Hepatocyte (in vitro differentiated cells): ENCODE data around the gene STARD10. TPM values are rescaled to one million over a fixed set of nuclear protein-coding genes. Genes with fewer than 3 reads are reported as not detected.

Experiments
- DNase-seq: peaks from one replicate; pipeline ENCODE4 v3.0.0-alpha.2; 2016; ENCODE audit warnings: low spot score
- H2AFZ ChIP-seq: fragments of 200-600 bp; sonication (generic); 2 replicates; pipeline ENCODE4 v1.6.0; 2016; ENCODE audit warnings: antibody characterized with exemption, mild to moderate bottlenecking
- H3K27ac ChIP-seq: fragments of 200-600 bp; sonication (generic); 2 replicates; pipeline ENCODE4 v1.5.1; 2016; ENCODE audit warnings: mild to moderate bottlenecking
- H3K27me3 ChIP-seq: fragments of 200-600 bp; sonication (generic); 2 replicates; pipeline ENCODE4 v1.6.1; 2016
- H3K36me3 ChIP-seq: fragments of 200-600 bp; sonication (generic); replicated peaks from 2 replicates; pipeline ENCODE4 v1.5.1; 2016; ENCODE audit warnings: low read depth; ENCODE audit not compliant: insufficient read depth
- H3K4me1 ChIP-seq: fragments of 200-600 bp; sonication (generic); 2 replicates; pipeline ENCODE4 v1.5.1; 2016; ENCODE audit warnings: mild to moderate bottlenecking, moderate library complexity; ENCODE audit not compliant: insufficient read depth
- H3K4me2 ChIP-seq: fragments of 200-600 bp; sonication (generic); 2 replicates; pipeline ENCODE4 v1.6.0; 2016
- H3K4me3 ChIP-seq: fragments of 200-600 bp; sonication (generic); 2 replicates; pipeline ENCODE4 v1.5.1; 2016; ENCODE audit warnings: mild to moderate bottlenecking
- H3K79me2 ChIP-seq: fragments of 200-600 bp; sonication (generic); 2 replicates; pipeline ENCODE4 v1.6.0; 2017; ENCODE audit warnings: mild to moderate bottlenecking
- H3K9me2 ChIP-seq: fragments of 200-600 bp; sonication (generic); replicated peaks from 2 replicates; pipeline ENCODE4 v1.6.0; 2017; ENCODE audit warnings: mild to moderate bottlenecking; ENCODE audit not compliant: insufficient read depth
- H3K9me3 ChIP-seq: fragments of 200-600 bp; sonication (generic); 2 replicates; pipeline ENCODE4 v1.5.1; 2016; ENCODE audit warnings: low read depth, mild to moderate bottlenecking
- H4K20me1 ChIP-seq: fragments of 200-600 bp; sonication (generic); 2 replicates; pipeline ENCODE4 v1.6.0; 2016; ENCODE audit warnings: mild to moderate bottlenecking; ENCODE audit not compliant: insufficient read depth, poor library complexity, severe bottlenecking
- CTCF ChIP-seq: fragments of 200-600 bp; sonication (generic); IDR thresholded peaks from 2 replicates; pipeline ENCODE4 v1.5.1; 2016; ENCODE audit warnings: antibody characterized with exemption, mild to moderate bottlenecking; ENCODE audit not compliant: poor library complexity
- EZH2 ChIP-seq: fragments of 200-600 bp; sonication (generic); IDR thresholded peaks from 2 replicates; pipeline ENCODE4 v1.6.1; 2016; ENCODE audit warnings: antibody characterized with exemption, mild to moderate bottlenecking, borderline replicate concordance
- EZH2phosphoT487 ChIP-seq: fragments of 200-600 bp; sonication (generic); IDR thresholded peaks from one replicate; pipeline ENCODE4 v1.6.1; 2018; ENCODE audit warnings: antibody characterized with exemption, mild to moderate bottlenecking, low read depth, moderate library complexity; ENCODE audit not compliant: unreplicated experiment, severe bottlenecking
- WGBS: methylation state at CpG from one replicate; pipeline ENCODE4 v1.1.6; 2016; ENCODE audit warnings: low lambda C conversion rate; ENCODE audit errors: missing lambda C conversion rate; 5-methylcytosine and 5-hydroxymethylcytosine counted together
- polyA plus RNA-seq: library from polyadenylated mRNA; unstranded; fragments of >200 nt; fragmentation: Nextera tagmentation; extraction: Ambion mirVana; gene quantifications from 2 replicates; pipeline ENCODE4 v1.2.1, GENCODE V29; 2016
- total RNA-seq: library from RNA; depleted of rRNA; stranded (reverse); fragments of >200 nt; gene quantifications from 2 replicates; pipeline ENCODE4 v1.2.3, GENCODE V29; 2014

The STARD10 gene
- total and polyA plus RNA-seq, 2 experiments from 2014 or later = 290 to 686 TPM

- no peak for TF ChIP-seq EZH2phosphoT487
- no peak for TF ChIP-seq CTCF
- TF ChIP-seq EZH2 = no peak
- no peak overlapping the region for H3K4me2 ChIP-seq
- H3K9me2 ChIP-seq = no peaks in the 10 kb centered on the region
- peaks cover 23% of the 10 kb centered on the region for H3K4me1 ChIP-seq
- H2AFZ ChIP-seq = no peak overlapping the region
- no peaks in the 10 kb centered on the region for H3K27me3 ChIP-seq
- WGBS = 58% methylated on average over 7 of the region's 7 CpGs
- H3K79me2 ChIP-seq = peaks cover 69% of the 10 kb centered on the region
- H3K36me3 ChIP-seq = no peaks in the 10 kb centered on the region
- H3K27ac ChIP-seq = no peak overlapping the region
- H4K20me1 ChIP-seq = peaks cover 47% of the 10 kb centered on the region
- H3K9me3 ChIP-seq = no peaks in the 10 kb centered on the region
- H3K4me3 ChIP-seq = no peak overlapping the region
- no peak for DNase-seq
These were observed 77.6 kb downstream of the STARD10 start for GRCh38 chr11:72716290-72716689.

GRCh38 chr11:72712841-72713240 lies 81.0 kb downstream of the STARD10 start:
- H3K9me3 ChIP-seq = no peaks in the 10 kb centered on the region
- 62% methylated on average over 10 of the region's 10 CpGs for WGBS
- H3K4me1 ChIP-seq = peaks cover 8% of the 10 kb centered on the region
- peaks cover 23% of the 10 kb centered on the region for H4K20me1 ChIP-seq
- no peak overlapping the region for H3K4me3 ChIP-seq
- TF ChIP-seq EZH2phosphoT487 (no peak), EZH2 (no peak), CTCF (no peak)
- peak overlapping the region; percentile 65 for H3K4me2 ChIP-seq
- no peaks in the 10 kb centered on the region for H3K27me3 ChIP-seq
- H3K27ac ChIP-seq = peak overlapping the region; percentile 53
- no peak for DNase-seq
- peaks cover 34% of the 10 kb centered on the region for H3K79me2 ChIP-seq
- H3K36me3 ChIP-seq = no peaks in the 10 kb centered on the region
- no peak overlapping the region for H2AFZ ChIP-seq
- H3K9me2 ChIP-seq = no peaks in the 10 kb centered on the region

- 60% methylated on average over 21 of the region's 26 CpGs for WGBS
- Histone ChIP-seq H3K79me2 (peaks cover 30% of the 10 kb centered on the region), H3K9me3 (no peaks in the 10 kb centered on the region), H3K4me3 (no peak overlapping the region), H3K9me2 (no peaks in the 10 kb centered on the region), H3K27me3 (no peaks in the 10 kb centered on the region), H3K36me3 (no peaks in the 10 kb centered on the region), H4K20me1 (peaks cover 17% of the 10 kb centered on the region), H3K27ac (peak overlapping the region; percentile 53), H2AFZ (no peak overlapping the region), H3K4me1 (peaks cover 8% of the 10 kb centered on the region), H3K4me2 (peak overlapping the region; percentile 65)
- DNase-seq = no peak
- TF ChIP-seq EZH2phosphoT487 (no peak), EZH2 (no peak), CTCF (no peak)
These were observed 81.6 kb downstream of the STARD10 start for GRCh38 chr11:72712168-72712751.

GRCh38 chr11:72711141-72711540 lies 82.7 kb downstream of the STARD10 start:
- no peak for DNase-seq
- Histone ChIP-seq H3K27me3 (no peaks in the 10 kb centered on the region), H2AFZ (no peak overlapping the region), H3K79me2 (peaks cover 21% of the 10 kb centered on the region), H3K4me2 (no peak overlapping the region), H3K9me2 (no peaks in the 10 kb centered on the region), H3K4me1 (peaks cover 8% of the 10 kb centered on the region), H3K27ac (no peak overlapping the region), H3K9me3 (no peaks in the 10 kb centered on the region), H3K4me3 (no peak overlapping the region), H4K20me1 (peaks cover 12% of the 10 kb centered on the region), H3K36me3 (no peaks in the 10 kb centered on the region)
- no peak for TF ChIP-seq EZH2
- no peak for TF ChIP-seq EZH2phosphoT487
- TF ChIP-seq CTCF = no peak
- WGBS = 96% methylated on average over 9 of the region's 9 CpGs
